Embryonic facial prominence (tissue), 1 donor: Measurements from ENCODE around the gene SCLT1.

Experiments used
- DNase-seq: peaks from one replicate; pipeline ENCODE4 v3.0.0-alpha.2; 2016; ENCODE audit errors: extremely low spot score

SCLT1 gene

DNA sequence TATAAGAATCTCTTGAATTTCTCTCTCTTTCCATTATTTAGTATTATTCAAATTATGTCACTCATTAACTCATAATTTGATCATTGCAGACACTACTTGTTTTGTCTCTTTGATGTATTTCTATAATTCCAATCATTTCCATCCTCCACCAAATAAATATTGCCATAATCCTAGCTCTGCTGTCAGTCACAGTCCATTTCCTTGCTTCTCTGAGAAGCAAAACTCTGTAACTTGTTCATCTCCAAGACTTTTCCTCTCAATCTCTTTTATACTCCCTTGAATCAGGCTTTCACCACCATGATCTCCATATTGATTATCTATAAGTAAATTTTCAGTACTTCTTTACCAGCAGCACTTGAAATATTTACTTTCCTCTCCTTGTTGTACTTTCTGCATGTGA lies 135.9 kb downstream of the SCLT1 start:
- no peak for DNase-seq

GRCh38 chr4:128955751-128956150 lies 137.6 kb downstream of the SCLT1 start:
- DNase-seq = no peak

DNA sequence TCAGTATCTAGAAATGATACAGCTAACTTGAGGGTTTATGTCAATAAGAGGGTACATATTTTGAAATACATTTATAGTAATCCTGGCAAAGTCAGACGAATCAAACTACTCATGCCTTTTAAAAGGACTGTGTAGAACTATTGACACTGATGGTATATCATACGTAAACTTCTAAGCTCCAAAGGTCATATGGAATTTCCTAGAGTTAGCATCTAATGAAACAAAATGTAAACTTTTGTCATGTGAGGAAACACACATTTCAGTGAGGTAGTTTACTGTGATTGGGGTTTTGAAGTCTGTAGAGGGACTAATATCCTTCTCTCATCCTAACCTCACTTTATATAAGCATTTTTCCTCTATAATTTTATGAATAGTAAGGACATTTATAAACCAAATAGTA lies 138.4 kb downstream of the SCLT1 start:
- no peak for DNase-seq

- DNase-seq = no peak
Measured at GRCh38 chr4:128951316-128951715, 142.0 kb downstream of the SCLT1 start.

GRCh38 chr4:128950796-128951195 lies 142.5 kb downstream of the SCLT1 start:
- DNase-seq = no peak

GRCh38 chr4:128946916-128947315 lies 146.4 kb downstream of the SCLT1 start:
- no peak for DNase-seq

GRCh38 chr4:128942607-128943006 lies 150.7 kb downstream of the SCLT1 start:
- peak; percentile 7 for DNase-seq

DNA sequence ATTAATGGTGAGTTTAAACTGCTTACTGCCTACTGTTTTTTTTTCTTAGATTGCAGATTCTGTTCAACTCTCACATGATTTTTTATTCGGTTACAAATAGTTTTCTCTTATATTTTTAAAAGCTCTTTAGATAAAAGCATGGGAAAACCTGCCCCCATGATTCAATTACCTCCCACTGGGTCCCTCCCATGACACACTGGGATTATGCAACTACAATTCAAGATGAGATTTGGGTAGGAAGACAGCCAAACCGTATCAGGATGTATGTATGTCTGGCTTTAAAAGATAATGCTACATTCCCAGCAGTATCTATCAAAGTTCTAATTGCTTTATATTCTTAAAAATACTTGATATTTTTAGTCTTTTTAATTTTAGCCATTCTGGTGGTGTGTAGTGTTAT lies 152.4 kb downstream of the SCLT1 start:
- no peak for DNase-seq

DNA sequence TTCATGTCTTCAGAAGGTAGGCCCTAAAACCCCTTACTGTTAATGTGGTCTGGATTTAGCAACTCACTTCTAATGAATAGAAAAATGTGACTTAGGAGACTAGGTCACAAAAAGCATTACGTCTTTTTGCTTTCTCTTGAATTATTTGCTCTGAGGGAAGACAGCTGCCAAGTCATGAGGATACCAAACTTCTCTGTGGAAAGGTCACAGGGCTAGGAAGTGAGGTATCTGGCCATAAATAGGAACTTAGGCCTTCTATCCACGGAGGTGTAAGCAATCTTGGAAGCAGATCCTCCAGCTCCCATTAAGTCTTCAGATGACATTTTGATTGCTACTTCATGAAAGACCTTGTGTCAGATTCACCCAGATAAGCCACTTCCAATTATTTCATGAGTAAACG lies 163.3 kb downstream of the SCLT1 start:
- DNase-seq = no peak

DNA sequence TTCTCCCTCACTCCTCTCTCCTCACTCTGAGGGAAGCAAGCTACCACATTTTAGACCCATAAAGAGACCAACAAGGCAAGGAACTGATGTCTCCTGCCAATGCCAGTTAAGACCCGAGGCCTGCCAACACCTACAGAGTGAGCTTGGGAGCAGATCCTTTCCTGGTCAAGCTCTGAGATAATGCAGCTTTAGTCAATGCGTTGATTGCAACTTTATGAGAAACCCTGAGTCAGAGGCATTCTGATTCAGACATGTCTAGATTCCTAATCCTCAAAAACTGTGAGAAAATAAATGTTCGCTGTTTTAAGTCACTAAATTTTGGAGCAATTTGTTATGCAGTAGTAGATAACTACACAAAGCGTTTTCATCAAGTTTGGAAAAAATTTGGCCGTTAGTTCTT lies 168.4 kb downstream of the SCLT1 start:
- DNase-seq = no peak

- no peak for DNase-seq
Measured at GRCh38 chr4:128921954-128922353, 171.4 kb downstream of the SCLT1 start.

GRCh38 chr4:128917781-128918180 lies 175.6 kb downstream of the SCLT1 start:
- no peak for DNase-seq

- DNase-seq = no peak
Measured at GRCh38 chr4:128916832-128917231, 176.5 kb downstream of the SCLT1 start.

GRCh38 chr4:128915544-128915943 lies 177.8 kb downstream of the SCLT1 start:
- no peak for DNase-seq

DNA sequence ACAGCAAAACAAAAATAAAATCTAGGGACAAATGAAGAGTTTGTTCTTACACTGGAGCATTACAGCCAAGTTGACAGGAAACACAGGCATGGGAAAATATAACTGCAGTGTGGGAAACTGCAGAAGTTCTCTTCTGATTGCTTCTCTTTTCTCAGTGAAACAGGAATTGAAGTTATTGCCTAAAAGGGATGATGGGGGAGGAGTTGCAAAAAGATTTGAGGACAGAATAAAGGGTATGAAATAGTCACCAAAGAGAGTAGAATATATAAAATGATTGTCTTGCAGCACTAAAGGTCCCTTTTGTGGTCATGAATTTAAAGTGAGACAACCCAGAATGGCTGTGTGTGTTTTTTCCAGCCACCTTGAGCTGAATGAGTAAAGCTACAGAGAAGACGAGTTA lies 180.1 kb downstream of the SCLT1 start:
- no peak for DNase-seq

DNA sequence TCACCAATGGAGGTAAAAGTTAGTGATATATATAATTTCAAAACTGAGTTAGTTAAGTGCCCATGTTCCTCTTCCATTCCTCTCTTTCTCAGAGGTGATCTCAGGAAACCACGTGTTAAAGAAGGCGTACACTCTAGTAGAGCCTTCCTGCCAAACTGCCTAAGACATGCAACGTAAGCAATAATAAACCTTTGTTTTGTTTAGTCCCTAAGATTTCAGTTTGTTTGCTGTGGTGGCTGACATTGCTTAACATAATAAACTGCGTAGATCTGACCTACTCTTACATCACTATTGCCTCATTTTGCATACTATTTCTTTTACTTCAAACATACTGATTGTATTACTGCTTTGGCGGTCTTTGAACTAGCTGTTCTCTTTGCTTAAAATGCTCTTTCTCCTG lies 184.6 kb downstream of the SCLT1 start:
- no peak for DNase-seq

GRCh38 chr4:128907981-128908380 lies 185.4 kb downstream of the SCLT1 start:
- no peak for DNase-seq

- DNase-seq = no peak
Measured at GRCh38 chr4:128906581-128906980, 186.8 kb downstream of the SCLT1 start.

DNA sequence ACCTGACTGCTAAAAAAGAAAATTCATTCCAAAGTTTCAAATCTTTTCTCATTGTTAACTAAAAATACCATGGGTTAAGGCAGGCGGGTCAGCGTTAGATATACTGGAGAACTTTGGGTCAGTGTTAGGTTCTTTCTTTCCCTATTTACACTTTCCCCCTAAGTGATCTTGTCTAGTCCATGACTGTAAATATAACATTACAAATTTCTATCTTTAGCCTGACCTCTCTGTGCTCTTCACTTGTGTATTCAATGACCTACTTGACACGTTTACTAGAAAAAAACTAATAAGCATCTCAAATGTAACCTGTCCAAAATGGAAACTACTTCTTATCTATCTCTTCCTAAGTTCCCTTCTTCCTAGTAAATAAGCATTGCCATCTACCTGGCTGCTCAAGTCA lies 188.5 kb downstream of the SCLT1 start:
- no peak for DNase-seq

DNA sequence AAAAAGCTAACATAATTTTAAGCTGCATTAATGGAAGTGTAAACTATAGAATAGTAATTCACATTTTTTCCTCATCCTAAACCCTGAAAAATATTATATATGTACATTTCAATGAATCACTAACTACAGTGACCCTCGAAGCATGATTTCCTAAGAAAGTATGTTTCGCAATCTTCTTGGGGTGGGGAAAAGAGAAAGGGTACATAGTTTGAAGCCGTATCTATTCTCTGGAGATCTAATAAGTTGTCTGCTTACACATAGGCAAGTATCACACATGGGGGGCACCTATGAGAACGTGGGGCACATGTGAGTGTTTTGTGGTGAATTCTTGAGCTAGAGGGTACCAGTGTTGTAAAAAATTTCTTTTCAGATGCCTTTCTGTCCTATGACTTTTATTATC lies 212.7 kb downstream of the SCLT1 start:
- no peak for DNase-seq

- no peak for DNase-seq
Measured at GRCh38 chr4:128879971-128880370, 213.4 kb downstream of the SCLT1 start.

DNA sequence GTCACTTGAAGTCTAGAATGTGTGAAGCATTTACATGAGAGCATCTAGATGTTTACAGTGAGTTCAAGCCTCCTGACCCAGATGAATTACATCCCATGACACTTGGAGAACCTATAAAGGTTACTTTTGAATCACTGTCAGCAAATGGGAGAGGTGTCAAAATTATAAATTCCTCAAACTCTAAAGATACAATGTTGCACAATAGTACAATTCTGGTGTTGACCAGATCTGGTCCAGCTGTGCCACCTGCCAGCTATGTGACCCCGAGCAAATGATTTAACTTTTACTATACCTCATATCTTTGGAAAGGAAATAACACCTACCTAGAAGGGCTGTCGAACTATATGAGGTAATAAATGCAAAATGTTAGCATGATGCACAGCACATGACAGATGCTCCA lies 214.1 kb downstream of the SCLT1 start:
- DNase-seq = no peak

- DNase-seq = no peak
Measured at GRCh38 chr4:128877934-128878333, 215.4 kb downstream of the SCLT1 start.

- no peak for DNase-seq
Measured at GRCh38 chr4:128876200-128876599, 217.1 kb downstream of the SCLT1 start.

DNA sequence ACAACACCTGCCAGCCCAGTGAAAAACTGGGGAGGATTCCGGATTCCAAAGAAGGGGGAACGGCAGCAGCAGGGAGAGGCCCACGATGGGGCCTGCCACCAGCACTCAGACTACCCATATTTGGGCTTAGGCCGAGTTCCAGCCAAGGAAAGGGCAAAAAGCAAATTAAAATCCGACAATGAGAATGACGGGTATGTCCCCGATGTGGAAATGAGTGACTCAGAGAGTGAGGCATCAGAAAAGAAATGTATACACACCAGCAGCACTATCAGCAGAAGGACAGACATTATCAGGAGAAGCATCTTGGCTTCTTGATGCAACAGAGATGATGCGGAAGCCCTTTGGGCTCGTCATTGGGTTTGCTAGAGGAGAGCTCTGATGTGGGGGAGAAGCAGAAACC lies 221.4 kb downstream of the SCLT1 start:
- DNase-seq = no peak
